ENCODE data around the gene PHTF2.
"Not testable (repeated sequence)": the region's sequence is repeated elsewhere in the genome, so short reads cannot be mapped to it uniquely, and the experiment has no call there.

Gene PHTF2

GRCh38 chr7:77798394-77799077 is at the start of gene PHTF2, which contains the start of gene TMEM60:
Gene PHTF2, plus strand, starts transcription at chr7:77798773.
Gene TMEM60, minus strand, starts transcription at chr7:77798434. Its CDS starts 4,061 bp downstream, at chr7:77794373.
- DNase-seq = peak; percentile 99

DNA sequence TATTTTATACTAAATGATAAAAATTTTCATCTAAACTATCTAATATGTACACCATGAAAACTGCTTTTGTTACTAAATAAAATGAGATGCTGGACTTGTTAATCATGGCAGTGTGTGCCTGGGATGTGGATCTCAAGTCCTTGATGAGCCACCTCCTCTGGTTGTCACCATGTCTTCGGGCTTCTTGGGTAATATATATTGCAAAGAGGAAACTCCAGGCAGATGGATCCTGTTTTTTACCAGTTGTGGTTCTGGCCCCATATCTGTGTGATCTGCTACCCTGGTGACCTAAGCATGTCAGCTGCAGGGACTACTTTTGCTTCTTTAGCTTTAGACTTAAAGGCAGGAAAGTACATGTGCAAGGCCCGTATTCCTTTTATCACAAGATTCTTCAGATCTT is 46.6 kb upstream of the PHTF2 start:
- DNase-seq = no peak

DNA sequence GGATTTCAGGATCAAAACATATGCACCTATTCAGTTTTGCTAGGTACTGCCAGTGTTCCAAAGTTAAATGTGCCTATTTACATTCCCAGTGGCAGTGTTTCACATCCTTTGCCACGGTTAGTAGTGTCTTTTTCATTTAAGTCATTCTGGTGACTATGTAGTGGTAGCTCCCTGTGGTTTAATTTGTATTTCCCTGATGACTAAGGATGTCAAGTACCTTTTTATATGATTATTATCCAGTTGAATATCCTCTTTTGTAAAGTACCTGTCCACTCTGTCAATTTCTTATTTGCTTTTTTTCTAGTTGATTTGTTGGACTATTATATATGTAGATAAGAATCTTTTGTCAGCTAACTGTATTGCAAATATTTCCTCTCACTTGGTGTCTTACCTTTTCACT is 45.4 kb upstream of the PHTF2 start:
- no peak for DNase-seq

DNA sequence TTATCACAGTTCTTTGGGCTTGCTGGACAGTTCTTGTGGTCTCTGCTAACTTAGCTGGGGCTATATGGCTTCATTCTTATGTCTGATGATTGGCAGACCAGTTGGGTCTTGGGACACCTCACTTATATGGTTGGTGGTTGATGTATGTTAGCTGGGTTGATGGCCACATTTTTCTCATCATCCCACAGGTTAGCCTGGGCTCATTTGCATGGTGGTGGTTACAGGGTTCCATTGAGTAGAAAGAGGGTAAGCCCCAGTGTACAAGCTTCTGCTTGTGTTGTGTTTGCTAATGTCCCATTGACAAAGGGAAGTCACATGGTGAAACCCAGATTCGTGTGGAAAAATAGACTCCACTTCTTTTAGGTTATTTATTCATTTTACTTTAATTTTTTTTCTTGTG is 41.0 kb upstream of the PHTF2 start:
- DNase-seq = no peak

DNA sequence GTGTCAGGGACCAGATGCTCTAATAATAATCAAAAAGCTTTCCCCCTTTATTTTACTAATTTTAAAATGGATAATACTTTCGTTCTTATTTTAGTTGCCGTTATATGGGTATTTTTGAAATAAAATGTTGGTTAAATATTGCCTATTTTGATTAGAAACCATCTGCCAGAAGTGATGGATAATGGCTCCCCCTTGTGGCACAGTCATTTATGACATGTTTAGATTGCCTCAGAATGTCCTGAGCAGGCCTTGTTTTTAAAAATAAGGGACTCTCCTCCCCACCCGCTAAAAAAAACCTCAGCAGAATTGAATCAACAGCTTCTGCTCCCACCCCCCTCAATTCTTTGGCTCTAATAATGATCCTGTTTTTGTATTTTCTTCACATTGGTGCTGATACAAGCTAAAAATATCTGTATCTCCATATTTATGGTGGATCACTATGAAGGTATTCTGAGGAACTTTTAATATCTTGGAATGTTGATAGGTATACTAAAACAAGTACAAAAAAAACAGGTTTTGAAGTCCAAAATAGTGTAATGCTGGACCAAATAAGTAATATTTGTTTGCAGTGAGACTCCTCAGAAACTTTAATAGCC is 39.2 kb upstream of the PHTF2 start:
- peak; percentile 78 for DNase-seq

- DNase-seq = no peak
These were observed 37.6 kb upstream of the PHTF2 start for GRCh38 chr7:77760809-77761453.

GRCh38 chr7:77765481-77765880 is 33.1 kb upstream of the PHTF2 start:
- DNase-seq = no peak

DNA sequence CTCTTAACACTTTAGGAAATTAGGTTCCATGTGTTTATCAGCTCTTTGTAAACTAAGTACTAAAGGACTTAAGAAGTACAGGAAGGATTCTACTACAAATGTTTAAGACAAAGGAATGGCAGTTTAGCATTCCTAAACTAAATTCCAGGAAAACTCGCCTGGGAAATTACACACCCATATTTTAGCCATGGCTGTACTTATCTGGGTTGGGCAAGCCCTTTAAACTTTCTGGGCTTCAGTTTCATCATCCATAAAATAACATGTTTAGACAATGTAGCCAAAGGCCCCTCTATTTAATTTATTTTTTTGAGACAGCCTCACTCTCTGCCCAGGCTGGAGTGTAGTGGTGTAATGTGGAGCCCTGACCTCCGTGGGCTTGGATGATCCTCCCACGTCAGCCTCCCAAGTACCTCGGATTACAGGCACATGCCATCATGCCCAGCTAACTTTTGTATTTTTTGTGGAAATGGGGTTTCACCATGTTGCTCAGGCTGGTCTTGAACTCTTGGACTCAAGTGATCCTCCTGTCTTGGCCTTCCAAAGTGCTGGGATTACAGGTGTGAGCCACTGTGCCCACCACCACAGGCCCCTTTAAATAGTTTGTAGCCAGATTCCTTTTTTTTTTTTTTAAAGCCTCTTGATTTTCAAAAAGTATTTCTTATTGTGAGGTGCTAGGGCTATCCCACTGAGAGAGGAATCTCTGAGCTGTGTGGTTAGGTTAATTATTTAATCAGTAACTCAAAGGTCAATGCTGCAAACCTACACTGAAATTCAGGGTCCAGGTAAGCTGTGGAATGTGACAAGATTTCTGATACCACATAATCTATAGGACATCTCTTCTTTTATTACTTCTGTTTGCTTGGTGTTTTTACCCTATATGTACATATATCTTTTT is 32.4 kb upstream of the PHTF2 start:
- DNase-seq = no peak

DNA sequence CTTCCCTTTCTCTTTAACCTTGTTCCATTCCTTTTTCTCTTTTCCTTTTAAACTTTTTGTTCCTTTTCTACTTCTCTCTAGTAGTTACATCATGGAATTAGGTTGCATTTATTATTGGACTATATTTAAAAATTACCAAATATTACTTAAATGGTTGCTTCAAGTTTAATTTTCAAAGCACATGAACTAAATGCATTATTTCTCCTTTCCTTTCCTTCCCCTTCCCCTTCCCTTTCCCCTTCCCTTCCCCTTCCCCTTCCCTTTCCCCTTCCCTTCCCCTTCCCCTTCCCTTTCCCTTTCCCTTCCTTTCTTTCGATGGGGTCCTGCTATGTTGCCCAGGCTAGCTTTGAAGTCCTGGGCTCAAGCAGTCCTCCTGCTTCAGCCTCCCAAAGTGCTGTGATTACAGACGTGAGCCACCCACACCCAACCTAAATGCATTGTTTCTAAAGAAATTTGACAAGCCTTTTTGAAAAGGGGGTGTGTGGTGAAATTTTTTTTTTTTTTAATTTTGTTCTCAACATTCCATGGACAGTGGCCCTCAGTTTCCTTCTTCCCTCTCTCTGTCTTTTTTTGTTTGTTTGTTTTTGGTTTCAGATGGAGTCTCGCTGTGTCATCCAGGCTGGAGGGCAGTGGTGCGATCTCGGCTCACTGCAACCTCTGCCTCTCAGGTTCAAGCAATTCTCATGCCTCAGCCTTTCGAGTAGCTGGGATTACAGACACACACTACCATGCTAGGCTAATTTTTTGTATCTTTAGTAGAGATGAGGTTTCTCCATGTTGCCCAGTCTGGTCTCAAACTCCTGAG is 31.6 kb upstream of the PHTF2 start:
- DNase-seq = no peak

GRCh38 chr7:77770316-77770715 is 28.3 kb upstream of the PHTF2 start:
- DNase-seq = no peak

GRCh38 chr7:77771901-77772300 is 26.7 kb upstream of the PHTF2 start:
- no peak for DNase-seq

- DNase-seq = no peak
These were observed 20.0 kb upstream of the PHTF2 start for GRCh38 chr7:77778535-77778934.

GRCh38 chr7:77782383-77782782 is 16.2 kb upstream of the PHTF2 start:
- no peak for DNase-seq

DNA sequence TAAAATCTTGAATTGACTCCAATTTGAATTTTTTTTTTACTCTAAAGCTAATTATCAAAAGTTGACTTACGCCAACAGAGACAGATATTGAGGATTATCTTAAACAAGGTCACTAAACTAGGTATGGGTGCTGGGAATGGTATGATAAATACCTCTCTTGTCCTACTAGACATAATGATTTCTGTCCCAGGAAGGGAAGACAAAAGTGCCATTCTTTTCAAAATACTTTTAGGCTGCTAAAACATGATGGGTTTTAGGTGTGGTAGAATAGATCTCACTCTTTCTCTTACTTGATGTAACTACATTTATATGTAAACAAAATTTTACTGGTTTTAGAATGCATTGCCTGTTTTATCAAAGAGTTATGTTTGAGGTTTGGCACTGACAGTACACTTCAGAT is 15.5 kb upstream of the PHTF2 start:
- DNase-seq = no peak

GRCh38 chr7:77783545-77783944 is 15.0 kb upstream of the PHTF2 start:
- DNase-seq = no peak

GRCh38 chr7:77784426-77784825 is 14.1 kb upstream of the PHTF2 start:
- DNase-seq = not testable (repeated sequence)

DNA sequence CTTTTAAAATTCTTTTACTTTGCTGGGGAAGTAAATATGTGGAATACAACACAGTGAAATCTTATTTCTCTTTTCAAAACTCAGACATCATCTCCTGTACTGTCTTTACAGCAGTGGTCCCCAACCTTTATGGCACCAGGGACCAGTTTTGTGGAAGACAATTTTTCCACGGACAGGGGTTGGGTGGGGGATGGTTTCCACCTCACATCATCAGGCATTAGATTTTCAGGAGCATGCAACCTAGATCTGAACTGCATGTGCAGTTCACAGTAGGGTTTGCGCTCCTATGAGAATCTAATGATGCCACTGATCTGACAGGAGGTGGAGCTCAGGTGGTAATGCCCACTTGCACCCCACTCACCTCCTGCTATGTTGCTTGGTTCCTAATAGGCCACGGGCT is 12.6 kb upstream of the PHTF2 start:
- DNase-seq = no peak

- DNase-seq = no peak
These were observed 11.8 kb upstream of the PHTF2 start for GRCh38 chr7:77786741-77787140.

- no peak for DNase-seq
These were observed 10.2 kb upstream of the PHTF2 start for GRCh38 chr7:77788327-77788902.

- no peak for DNase-seq
These were observed 7.2 kb upstream of the PHTF2 start for GRCh38 chr7:77791336-77791735.

- no peak for DNase-seq
These were observed 6.6 kb upstream of the PHTF2 start for GRCh38 chr7:77791956-77792355.

- no peak for DNase-seq
These were observed 4.6 kb upstream of the PHTF2 start for GRCh38 chr7:77794000-77794399.

Measured in RPMI8226 (cell line).